ENCODE data around the gene DPYSL3.

The DPYSL3 gene

DNA sequence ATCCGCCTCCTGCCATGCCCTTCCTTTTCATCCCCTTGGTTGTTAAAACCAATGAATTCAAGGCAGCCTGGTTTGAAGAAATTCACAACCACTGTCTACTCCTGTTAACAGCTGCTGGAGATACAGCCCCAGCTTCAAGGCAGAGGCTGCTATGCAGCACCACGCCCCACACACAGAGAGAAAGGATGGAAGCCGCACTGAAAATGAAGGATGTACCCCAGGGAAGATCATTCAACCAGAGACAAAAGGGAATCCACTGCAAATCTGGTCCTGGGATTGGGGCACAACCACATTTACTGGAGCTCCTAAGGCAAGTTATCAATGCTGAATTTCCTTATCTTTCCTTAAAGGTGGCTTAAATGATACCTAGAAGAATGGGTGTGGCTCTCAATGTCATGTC, 58.7 kb downstream of the DPYSL3 start:
- no peak for DNase-seq (ENCODE audit: low spot score)
- in situ Hi-C loops (cut with MboI; ENCODE audit: low sequenced_read_pairs, unreplicated experiment) = no loop called here
- TF ChIP-seq CTCF (IDR thresholded peaks at IDR 0.05; ENCODE audit: borderline replicate concordance, control extremely low read depth, extremely low read depth, insufficient read depth, missing control alignments) = no peak

DNA sequence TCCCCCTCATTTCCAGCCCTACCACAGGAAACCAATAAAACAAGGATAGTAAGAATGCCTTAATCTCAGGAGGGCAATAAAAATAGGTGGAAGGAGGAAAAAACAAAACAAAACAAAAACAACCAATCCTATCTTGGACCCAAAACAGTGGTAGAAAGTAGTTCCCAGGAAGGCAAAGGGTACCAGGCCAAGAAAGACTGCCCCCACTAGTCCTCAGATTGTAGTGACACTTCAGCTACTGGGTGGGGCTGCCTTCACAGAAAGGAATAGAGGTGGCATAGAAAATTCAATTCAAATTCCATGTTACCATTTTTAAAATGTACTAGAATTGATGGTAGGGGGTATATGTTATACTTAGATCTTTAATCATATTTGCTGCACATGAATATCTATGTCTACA, 59.3 kb downstream of the DPYSL3 start:
- DNase-seq (ENCODE audit: low spot score) = no peak
- TF ChIP-seq CTCF (IDR thresholded peaks at IDR 0.05; ENCODE audit: borderline replicate concordance, control extremely low read depth, extremely low read depth, insufficient read depth, missing control alignments) = no peak
- in situ Hi-C loops (cut with MboI; ENCODE audit: low sequenced_read_pairs, unreplicated experiment) = no loop called here

DNA sequence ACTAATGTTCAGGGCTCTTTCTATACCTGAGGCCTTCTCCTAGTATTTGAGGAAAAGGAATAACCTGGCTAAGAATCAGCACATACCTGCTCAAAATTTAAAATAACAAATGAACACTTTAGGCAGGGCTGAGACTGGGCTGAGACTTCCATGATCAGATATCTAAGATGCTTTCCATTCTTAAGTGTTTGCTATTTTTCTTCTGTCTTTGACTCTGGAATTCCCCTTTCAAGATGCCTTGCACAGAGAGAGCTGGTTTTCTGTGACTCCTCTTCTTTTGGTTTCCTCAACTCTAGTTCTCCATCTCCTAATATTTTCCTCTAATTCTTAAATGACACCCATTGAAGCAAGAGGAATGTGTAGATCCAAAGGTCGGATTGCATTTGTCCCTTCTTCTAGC, 61.1 kb downstream of the DPYSL3 start:
- in situ Hi-C loops (cut with MboI; ENCODE audit: low sequenced_read_pairs, unreplicated experiment) = no loop called here
- no peak for DNase-seq (ENCODE audit: low spot score)
- no peak for TF ChIP-seq CTCF (IDR thresholded peaks at IDR 0.05; ENCODE audit: borderline replicate concordance, control extremely low read depth, extremely low read depth, insufficient read depth, missing control alignments)

DNA sequence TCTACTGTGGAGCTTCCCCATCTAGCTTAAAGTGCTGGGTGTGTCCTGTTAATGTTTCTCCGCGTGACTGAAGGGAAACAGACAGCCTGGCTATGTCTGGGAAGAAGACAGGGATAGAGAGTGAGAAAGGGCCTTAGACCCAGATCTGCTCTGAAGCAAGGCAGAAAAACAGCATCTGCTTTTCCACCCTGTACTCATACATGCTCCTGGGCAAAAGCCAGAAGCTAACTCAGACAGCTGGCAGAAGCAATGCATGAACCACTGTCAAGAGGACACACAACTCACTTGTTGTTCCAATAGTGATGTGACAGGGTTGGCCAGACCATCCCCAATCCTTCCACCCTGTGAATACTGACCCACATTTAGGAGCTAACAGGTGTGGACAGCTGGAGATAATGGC, 63.3 kb downstream of the DPYSL3 start:
- no peak for TF ChIP-seq CTCF (IDR thresholded peaks at IDR 0.05; ENCODE audit: borderline replicate concordance, control extremely low read depth, extremely low read depth, insufficient read depth, missing control alignments)
- in situ Hi-C loops (cut with MboI; ENCODE audit: low sequenced_read_pairs, unreplicated experiment) = no loop called here
- DNase-seq (ENCODE audit: low spot score) = no peak

GRCh38 chr5:147445917-147446316, 64.0 kb downstream of the DPYSL3 start:
- no peak for DNase-seq (ENCODE audit: low spot score)
- no peak for TF ChIP-seq CTCF (IDR thresholded peaks at IDR 0.05; ENCODE audit: borderline replicate concordance, control extremely low read depth, extremely low read depth, insufficient read depth, missing control alignments)
- in situ Hi-C loops (cut with MboI; ENCODE audit: low sequenced_read_pairs, unreplicated experiment) = no loop called here

DNA sequence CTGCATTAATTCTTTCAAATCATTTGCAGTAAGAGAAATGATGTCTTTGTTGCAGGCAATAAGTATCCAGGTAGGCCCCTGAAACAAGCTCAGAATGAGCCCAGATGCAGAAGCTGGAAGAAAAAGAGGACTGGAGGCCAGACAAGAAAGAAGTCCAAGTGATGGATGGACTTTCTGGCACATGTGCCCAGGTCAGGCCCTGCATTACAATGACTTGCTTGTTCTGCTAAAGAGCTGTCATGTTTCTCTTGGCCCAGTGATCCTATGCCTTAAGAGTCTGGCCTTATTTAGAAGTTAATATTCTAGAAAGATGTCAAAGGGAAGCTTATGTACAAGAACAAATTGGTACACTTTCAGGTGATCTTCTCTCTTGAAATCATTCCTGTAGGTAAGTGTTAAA, 64.8 kb downstream of the DPYSL3 start:
- no peak for TF ChIP-seq CTCF (IDR thresholded peaks at IDR 0.05; ENCODE audit: borderline replicate concordance, control extremely low read depth, extremely low read depth, insufficient read depth, missing control alignments)
- in situ Hi-C loops (cut with MboI; ENCODE audit: low sequenced_read_pairs, unreplicated experiment) = no loop called here
- DNase-seq (ENCODE audit: low spot score) = no peak

GRCh38 chr5:147442224-147442623, 67.6 kb downstream of the DPYSL3 start:
- in situ Hi-C loops (cut with MboI; ENCODE audit: low sequenced_read_pairs, unreplicated experiment) = no loop called here
- no peak for DNase-seq (ENCODE audit: low spot score)
- TF ChIP-seq CTCF (IDR thresholded peaks at IDR 0.05; ENCODE audit: borderline replicate concordance, control extremely low read depth, extremely low read depth, insufficient read depth, missing control alignments) = no peak

All from GM13976 (cell line).